Neural progenitor cell (in vitro differentiated cells): Measurements from ENCODE around the gene TMCO5A. TPM values are rescaled to one million over a fixed set of nuclear protein-coding genes. Genes with fewer than 3 reads are reported as not detected.

Source experiments
- DNase-seq: peaks from one replicate; pipeline ENCODE4 v3.0.0-alpha.2; 2016; ENCODE audit warnings: low spot score
- H2AFZ ChIP-seq: fragments of 200-600 bp; sonication (generic); replicated peaks from 2 replicates; pipeline ENCODE4 v1.6.1; 2016; ENCODE audit warnings: antibody characterized with exemption
- H3F3A ChIP-seq: fragments of 200-600 bp; sonication (generic); 2 replicates; pipeline ENCODE4 v1.6.1; 2016; ENCODE audit warnings: antibody characterized with exemption, low read depth
- H3K27ac ChIP-seq: fragments of 200-600 bp; sonication (generic); 2 replicates; pipeline ENCODE4 v1.5.1; 2016; ENCODE audit warnings: mild to moderate bottlenecking
- H3K27me3 ChIP-seq: fragments of 200-600 bp; sonication (generic); 2 replicates; pipeline ENCODE4 v1.6.1; 2016; ENCODE audit warnings: mild to moderate bottlenecking, moderate library complexity
- H3K36me3 ChIP-seq: fragments of 200-600 bp; sonication (generic); 2 replicates; pipeline ENCODE4 v1.5.1; 2016
- H3K4me1 ChIP-seq: fragments of 200-600 bp; sonication (generic); 2 replicates; pipeline ENCODE4 v1.6.1; 2016; ENCODE audit warnings: mixed run types
- H3K4me2 ChIP-seq: fragments of 200-600 bp; sonication (generic); 2 replicates; pipeline ENCODE4 v1.6.1; 2016
- H3K4me3 ChIP-seq: fragments of 200-600 bp; sonication (generic); 2 replicates; pipeline ENCODE4 v1.5.1; 2016
- H3K79me2 ChIP-seq: fragments of 200-600 bp; sonication (generic); 2 replicates; pipeline ENCODE4 v1.6.1; 2016; ENCODE audit warnings: low read depth
- H3K9ac ChIP-seq: fragments of 200-600 bp; sonication (generic); 2 replicates; pipeline ENCODE4 v1.6.1; 2016
- H3K9me3 ChIP-seq: fragments of 200-600 bp; sonication (generic); 2 replicates; pipeline ENCODE4 v1.5.1; 2016; ENCODE audit warnings: low read depth
- H4K20me1 ChIP-seq: fragments of 200-600 bp; sonication (generic); 2 replicates; pipeline ENCODE4 v1.6.1; 2016; ENCODE audit warnings: low read depth
- H3K27ac Mint-ChIP-seq: 3 replicates; pipeline ENCODE4 v1.8.0; 2021; ENCODE audit warnings: mixed read lengths
- H3K27me3 Mint-ChIP-seq: 2 replicates; pipeline ENCODE4 v1.8.0; 2022; ENCODE audit warnings: low read depth, mild to moderate bottlenecking, inconsistent platforms, moderate library complexity, mixed read lengths; ENCODE audit not compliant: insufficient read depth
- H3K36me3 Mint-ChIP-seq: 3 replicates; pipeline ENCODE4 v1.8.0; 2021; ENCODE audit warnings: mixed read lengths
- H3K4me1 Mint-ChIP-seq: 3 replicates; pipeline ENCODE4 v1.8.0; 2021; ENCODE audit warnings: mixed read lengths
- H3K4me3 Mint-ChIP-seq: 3 replicates; pipeline ENCODE4 v1.8.0; 2021; ENCODE audit warnings: mild to moderate bottlenecking, moderate library complexity, mixed read lengths
- H3K9me3 Mint-ChIP-seq: 3 replicates; pipeline ENCODE4 v1.8.0; 2020; ENCODE audit warnings: mixed read lengths
- CTCF ChIP-seq: fragments of 200-600 bp; sonication (generic); IDR thresholded peaks from 2 replicates; pipeline ENCODE4 v1.5.1; 2017; ENCODE audit warnings: antibody characterized with exemption, mild to moderate bottlenecking
- EZH2 ChIP-seq: fragments of 200-600 bp; sonication (generic); IDR thresholded peaks from 2 replicates; pipeline ENCODE4 v1.6.1; 2017; ENCODE audit warnings: antibody characterized with exemption, mild to moderate bottlenecking, moderate library complexity
- EZH2phosphoT487 ChIP-seq: fragments of 200-600 bp; sonication (generic); IDR thresholded peaks from 2 replicates; pipeline ENCODE4 v1.6.1; 2017; ENCODE audit warnings: antibody characterized with exemption
- total RNA-seq: library from RNA; depleted of rRNA; stranded (reverse); fragments of >200 nt; gene quantifications from 2 replicates; pipeline ENCODE4 v1.2.3, GENCODE V29; 2015; ENCODE audit warnings: low replicate concordance

Gene TMCO5A
- total RNA-seq, 1 donor from 2014 or later: not detected

GRCh38 chr15:37981775-37982174, 47.3 kb downstream of the TMCO5A start:
- Histone ChIP-seq H3K79me2 (no peaks in the 10 kb centered on the region), H2AFZ (no peak overlapping the region), H3K9me3 (no peaks in the 10 kb centered on the region), H3K9ac (no peak overlapping the region), H4K20me1 (no peaks in the 10 kb centered on the region), H3K4me1 (no peaks in the 10 kb centered on the region), H3F3A (no peaks in the 10 kb centered on the region), H3K27me3 (no peaks in the 10 kb centered on the region), H3K27ac (no peak overlapping the region), H3K4me3 (no peak overlapping the region), H3K36me3 (no peaks in the 10 kb centered on the region), H3K4me2 (no peak overlapping the region)
- DNase-seq: peak; percentile 30
- H3K9me3 Mint-ChIP-seq: peaks cover 2% of the 10 kb centered on the region
- no peak overlapping the region for H3K27ac Mint-ChIP-seq
- no peak overlapping the region for H3K4me3 Mint-ChIP-seq
- TF ChIP-seq CTCF (peak; percentile 40), EZH2phosphoT487 (no peak)
- H3K4me1 Mint-ChIP-seq: no peaks in the 10 kb centered on the region
- no peaks in the 10 kb centered on the region for H3K36me3 Mint-ChIP-seq
- H3K27me3 Mint-ChIP-seq: no peaks in the 10 kb centered on the region

- no peaks in the 10 kb centered on the region for H3F3A ChIP-seq
- no peaks in the 10 kb centered on the region for H3K36me3 Mint-ChIP-seq
- no peak overlapping the region for H3K27ac Mint-ChIP-seq
- no peak overlapping the region for H3K4me3 ChIP-seq
- H3K4me3 Mint-ChIP-seq: no peak overlapping the region
- H3K27me3 Mint-ChIP-seq: no peaks in the 10 kb centered on the region
- TF ChIP-seq CTCF (no peak), EZH2 (no peak), EZH2phosphoT487 (no peak)
- H3K79me2 ChIP-seq: no peaks in the 10 kb centered on the region
- H3K9ac ChIP-seq: no peak overlapping the region
- DNase-seq: no peak
- no peaks in the 10 kb centered on the region for H3K27me3 ChIP-seq
- H3K4me2 ChIP-seq: no peak overlapping the region
- H3K27ac ChIP-seq: no peak overlapping the region
- H2AFZ ChIP-seq: no peak overlapping the region
- no peaks in the 10 kb centered on the region for H3K4me1 Mint-ChIP-seq
- H3K4me1 ChIP-seq: no peaks in the 10 kb centered on the region
- peaks cover 10% of the 10 kb centered on the region for H3K9me3 Mint-ChIP-seq
- no peaks in the 10 kb centered on the region for H4K20me1 ChIP-seq
- no peaks in the 10 kb centered on the region for H3K36me3 ChIP-seq
- no peaks in the 10 kb centered on the region for H3K9me3 ChIP-seq
Observed at GRCh38 chr15:37984368-37984767, 49.9 kb downstream of the TMCO5A start.

GRCh38 chr15:37995461-37996347, 61.3 kb downstream of the TMCO5A start:
- Mint-ChIP-seq H3K4me1 (peaks cover 19% of the 10 kb centered on the region), H3K27me3 (peaks cover 2% of the 10 kb centered on the region)
- H3K4me2 ChIP-seq: no peak overlapping the region

More at GRCh38 chr15:37995461-37996347, 61.3 kb downstream of the TMCO5A start:
- H3K4me1 ChIP-seq: peaks cover 6% of the 10 kb centered on the region
- peak overlapping the region; percentile 74 for H2AFZ ChIP-seq
- H3K27me3 ChIP-seq: no peaks in the 10 kb centered on the region
- no peaks in the 10 kb centered on the region for H4K20me1 ChIP-seq
- peak overlapping the region; percentile 26 for H3K27ac Mint-ChIP-seq
- no peak overlapping the region for H3K4me3 Mint-ChIP-seq
- no peaks in the 10 kb centered on the region for H3K36me3 Mint-ChIP-seq
- H3K4me3 ChIP-seq: no peak overlapping the region
- peaks cover 6% of the 10 kb centered on the region for H3F3A ChIP-seq
- H3K27ac ChIP-seq: no peak overlapping the region
- no peaks in the 10 kb centered on the region for H3K79me2 ChIP-seq
- no peaks in the 10 kb centered on the region for H3K9me3 ChIP-seq
- H3K36me3 ChIP-seq: no peaks in the 10 kb centered on the region
- TF ChIP-seq CTCF: peak; percentile 80
- TF ChIP-seq EZH2phosphoT487: no peak
- H3K9me3 Mint-ChIP-seq: peaks cover 4% of the 10 kb centered on the region
- DNase-seq: peak; percentile 80
- H3K9ac ChIP-seq: no peak overlapping the region
